Liver (tissue), 9 donors: ENCODE measurements around the gene AIP. TPM values are rescaled to one million over a fixed set of nuclear protein-coding genes. Genes with fewer than 3 reads are reported as not detected.
"Not testable (repeated sequence)": the region's sequence is repeated elsewhere in the genome, so short reads cannot be mapped to it uniquely, and the experiment has no call there.

Source experiments
- DNase-seq: peaks from one replicate; pipeline ENCODE4 v3.0.0-alpha.2; 2017; ENCODE audit warnings: low spot score
- H3K27ac ChIP-seq, 2 donors: one replicate each; pipeline ENCODE4 v1.7.0; 2013; ENCODE audit warnings: inconsistent platforms in 2 of 2, low read length in 2 of 2, control low read depth in 1 of 2, low read depth in 1 of 2, mild to moderate bottlenecking in 1 of 2
- H3K27me3 ChIP-seq, 4 donors: one replicate each; pipeline versions ENCODE4 v1.6.1 to v1.7.0; 2013; ENCODE audit warnings: low read length in 3 of 4, inconsistent platforms in 1 of 4, mild to moderate bottlenecking in 1 of 4, moderate library complexity in 1 of 4; ENCODE audit not compliant: control insufficient read depth in 4 of 4, insufficient read depth in 4 of 4
- H3K36me3 ChIP-seq, 4 donors: one replicate each; pipeline versions ENCODE4 v1.6.1 to v1.7.0; 2013; ENCODE audit warnings: low read length in 3 of 4, mild to moderate bottlenecking in 3 of 4, low read depth in 1 of 4, moderate library complexity in 1 of 4; ENCODE audit not compliant: control insufficient read depth in 4 of 4, insufficient read depth in 3 of 4
- H3K4me1 ChIP-seq, 4 donors: one replicate each; pipeline versions ENCODE4 v1.6.1 to v1.7.0; 2013; ENCODE audit warnings: low read length in 3 of 4, mild to moderate bottlenecking in 3 of 4, moderate library complexity in 1 of 4; ENCODE audit not compliant: control insufficient read depth in 4 of 4, insufficient read depth in 4 of 4
- H3K4me3 ChIP-seq, 3 donors: one replicate each; pipeline versions ENCODE4 v1.6.1 to v1.7.0; 2013; ENCODE audit warnings: low read length in 3 of 3, control low read depth in 1 of 3, low read depth in 1 of 3, mild to moderate bottlenecking in 1 of 3
- H3K9ac ChIP-seq, 2 donors: one replicate each; pipeline ENCODE4 v1.7.0; 2013; ENCODE audit warnings: low read length in 2 of 2, mild to moderate bottlenecking in 2 of 2, moderate library complexity in 2 of 2, control low read depth in 1 of 2, low read depth in 1 of 2
- H3K9me3 ChIP-seq, 4 donors: one replicate each; pipeline versions ENCODE4 v1.6.1 to v1.7.0; 2013; ENCODE audit warnings: low read length in 3 of 4; ENCODE audit not compliant: control insufficient read depth in 4 of 4
- CTCF ChIP-seq: fragments of 150-350 bp; IDR thresholded peaks from 2 replicates; pipeline ENCODE4 v1.5.1; 2017; ENCODE audit warnings: improper control_type of control experiment, low read depth, low read length; ENCODE audit not compliant: missing input control
- EGR1 ChIP-seq, 2 donors: IDR thresholded peaks; 2 replicates each; pipeline ENCODE4 v1.6.1; 2016 to 2018; ENCODE audit warnings: antibody characterized with exemption in 2 of 2, low read depth in 2 of 2
- FOXA1 ChIP-seq: IDR thresholded peaks from 2 replicates; pipeline ENCODE4 v1.6.1; 2016; ENCODE audit warnings: antibody characterized with exemption
- FOXA2 ChIP-seq: IDR thresholded peaks from 2 replicates; pipeline ENCODE4 v1.6.1; 2016; ENCODE audit warnings: antibody characterized with exemption
- GABPA ChIP-seq, 2 donors: IDR thresholded peaks in 1 of 2; conservative IDR thresholded peaks in 1 of 2; 2 replicates each; pipeline ENCODE4 v1.6.1; 2016; ENCODE audit warnings: antibody characterized with exemption in 2 of 2, mild to moderate bottlenecking in 1 of 2, moderate library complexity in 1 of 2
- HNF4G ChIP-seq: IDR thresholded peaks from 2 replicates; pipeline ENCODE4 v1.6.1; 2016; ENCODE audit warnings: antibody characterized with exemption
- JUND ChIP-seq, 2 donors: IDR thresholded peaks; 2 replicates each; pipeline ENCODE4 v1.6.1; 2016; ENCODE audit warnings: antibody characterized with exemption in 2 of 2
- MAX ChIP-seq: IDR thresholded peaks from 2 replicates; pipeline ENCODE4 v1.6.1; 2016; ENCODE audit warnings: antibody characterized with exemption
- NR2F2 ChIP-seq: IDR thresholded peaks from 2 replicates; pipeline ENCODE4 v1.6.1; 2016; ENCODE audit warnings: antibody characterized with exemption
- RAD21 ChIP-seq, 2 donors: IDR thresholded peaks; 2 replicates each; pipeline ENCODE4 v1.6.1; 2016; ENCODE audit warnings: antibody characterized with exemption in 2 of 2, mild to moderate bottlenecking in 2 of 2
- RXRA ChIP-seq, 2 donors: IDR thresholded peaks; 2 replicates each; pipeline ENCODE4 v1.6.1; 2017 to 2018; ENCODE audit warnings: antibody characterized with exemption in 2 of 2, mild to moderate bottlenecking in 1 of 2
- SP1 ChIP-seq: IDR thresholded peaks from 2 replicates; pipeline ENCODE4 v1.6.1; 2018; ENCODE audit warnings: antibody characterized with exemption, mild to moderate bottlenecking
- TAF1 ChIP-seq: conservative IDR thresholded peaks from 2 replicates; pipeline ENCODE4 v1.6.1; 2016; ENCODE audit warnings: antibody characterized with exemption, mild to moderate bottlenecking
- ZBTB33 ChIP-seq: IDR thresholded peaks from 2 replicates; pipeline ENCODE4 v1.6.1; 2016; ENCODE audit warnings: antibody characterized with exemption
- WGBS: extraction: QIAGEN DNeasy Blood & Tissue Kit; methylation state at CpG from one replicate; pipeline ENCODE4 v1.1.7; 2013; 5-methylcytosine and 5-hydroxymethylcytosine counted together
- polyA plus RNA-seq, 2 donors: library from polyadenylated mRNA; stranded (reverse) in 1 of 2; unstranded in 1 of 2; fragments of 200-250 nt in 1 of 2; fragments of >200 nt in 1 of 2; fragmentation: Nextera tagmentation in 1 of 2; extraction: Ambion mirVana in 1 of 2; gene quantifications; one replicate each; pipeline versions ENCODE4 v1.2.1 to v1.2.3, GENCODE V29; 2013 to 2015
- total RNA-seq, 2 donors: library from RNA; depleted of rRNA; stranded (reverse); fragments of >200 nt; gene quantifications; one replicate each; pipeline ENCODE4 v1.2.3, GENCODE V29; 2014
- TF ChIP-seq, protein P1 (sequence below): IDR thresholded peaks from 2 replicates; pipeline ENCODE4 v1.6.1; 2016; ENCODE audit warnings: antibody characterized with exemption, mild to moderate bottlenecking
- TF ChIP-seq, protein P2 (sequence below): IDR thresholded peaks from 2 replicates; pipeline ENCODE4 v1.6.1; 2016; ENCODE audit warnings: antibody characterized with exemption
- donor health status: healthy.
- donor health status: healthy.
- donor health status: healthy.
- donor health status: healthy.
- donor health status: healthy.

Gene AIP
- total and polyA plus RNA-seq, 4 donors = 17.6 to 28.2 (median 23.1) TPM

DNA sequence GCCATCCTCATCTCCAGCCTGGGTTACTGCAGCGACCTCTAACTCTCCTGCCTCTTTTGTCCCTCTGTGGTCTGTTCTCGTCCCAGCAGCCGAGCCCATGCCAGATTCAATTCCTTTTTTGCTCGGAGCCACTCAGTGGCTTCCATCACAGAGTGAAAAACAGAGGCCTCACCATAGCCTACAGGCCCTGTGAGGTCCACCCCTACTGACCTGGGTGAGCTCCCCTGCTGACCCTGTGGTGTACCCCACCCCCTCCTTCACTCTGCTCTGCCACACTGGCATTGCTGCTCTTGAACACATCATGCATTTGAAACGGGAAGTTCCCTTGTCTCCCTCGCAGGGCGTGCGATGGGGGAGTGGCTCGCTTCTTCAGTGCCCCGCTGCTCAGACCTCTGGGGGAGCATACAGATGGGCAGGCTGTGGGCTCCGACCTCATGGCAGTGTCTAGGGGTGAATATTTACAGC lies 2.1 kb downstream of the AIP start:
- no peaks in the 10 kb centered on the region for H3K27me3 ChIP-seq
- 75% methylated on average over 11 of the region's 11 CpGs for WGBS
- H3K27ac ChIP-seq = peak overlapping the region in 1 of 2 donors; percentile 52
- H3K36me3 ChIP-seq = peaks cover 2 to 12% (median 7%) of the 10 kb centered on the region in 4 donors
- H3K9ac ChIP-seq = no peak overlapping the region
- no peak for DNase-seq
- peaks cover 10 to 25% (median 15%) of the 10 kb centered on the region in 4 donors for H3K4me1 ChIP-seq
- H3K4me3 ChIP-seq = no peak overlapping the region
- TF ChIP-seq NR2F2 (no peak), CTCF (no peak), FOXA1 (no peak), TAF1 (no peak), ZBTB33 (no peak), RAD21 (IDR thresholded peaks at IDR 0.05) (no peak), SP1 (no peak), HNF4G (no peak), MAX (no peak), RXRA (IDR thresholded peaks at IDR 0.05) (no peak), EGR1 (IDR thresholded peaks at IDR 0.05; ENCODE audit: low read depth in 2 of 2) (no peak), JUND (IDR thresholded peaks at IDR 0.05) (no peak), GABPA (IDR thresholded peaks at IDR 0.05 in 1 of 2, conservative IDR thresholded peaks at IDR 0.05 in 1 of 2) (no peak), FOXA2 (no peak)
- TF ChIP-seq, protein P1, sequence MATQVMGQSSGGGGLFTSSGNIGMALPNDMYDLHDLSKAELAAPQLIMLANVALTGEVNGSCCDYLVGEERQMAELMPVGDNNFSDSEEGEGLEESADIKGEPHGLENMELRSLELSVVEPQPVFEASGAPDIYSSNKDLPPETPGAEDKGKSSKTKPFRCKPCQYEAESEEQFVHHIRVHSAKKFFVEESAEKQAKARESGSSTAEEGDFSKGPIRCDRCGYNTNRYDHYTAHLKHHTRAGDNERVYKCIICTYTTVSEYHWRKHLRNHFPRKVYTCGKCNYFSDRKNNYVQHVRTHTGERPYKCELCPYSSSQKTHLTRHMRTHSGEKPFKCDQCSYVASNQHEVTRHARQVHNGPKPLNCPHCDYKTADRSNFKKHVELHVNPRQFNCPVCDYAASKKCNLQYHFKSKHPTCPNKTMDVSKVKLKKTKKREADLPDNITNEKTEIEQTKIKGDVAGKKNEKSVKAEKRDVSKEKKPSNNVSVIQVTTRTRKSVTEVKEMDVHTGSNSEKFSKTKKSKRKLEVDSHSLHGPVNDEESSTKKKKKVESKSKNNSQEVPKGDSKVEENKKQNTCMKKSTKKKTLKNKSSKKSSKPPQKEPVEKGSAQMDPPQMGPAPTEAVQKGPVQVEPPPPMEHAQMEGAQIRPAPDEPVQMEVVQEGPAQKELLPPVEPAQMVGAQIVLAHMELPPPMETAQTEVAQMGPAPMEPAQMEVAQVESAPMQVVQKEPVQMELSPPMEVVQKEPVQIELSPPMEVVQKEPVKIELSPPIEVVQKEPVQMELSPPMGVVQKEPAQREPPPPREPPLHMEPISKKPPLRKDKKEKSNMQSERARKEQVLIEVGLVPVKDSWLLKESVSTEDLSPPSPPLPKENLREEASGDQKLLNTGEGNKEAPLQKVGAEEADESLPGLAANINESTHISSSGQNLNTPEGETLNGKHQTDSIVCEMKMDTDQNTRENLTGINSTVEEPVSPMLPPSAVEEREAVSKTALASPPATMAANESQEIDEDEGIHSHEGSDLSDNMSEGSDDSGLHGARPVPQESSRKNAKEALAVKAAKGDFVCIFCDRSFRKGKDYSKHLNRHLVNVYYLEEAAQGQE = no peak
- TF ChIP-seq, protein P2, sequence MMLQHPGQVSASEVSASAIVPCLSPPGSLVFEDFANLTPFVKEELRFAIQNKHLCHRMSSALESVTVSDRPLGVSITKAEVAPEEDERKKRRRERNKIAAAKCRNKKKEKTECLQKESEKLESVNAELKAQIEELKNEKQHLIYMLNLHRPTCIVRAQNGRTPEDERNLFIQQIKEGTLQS = no peak
- no peaks in the 10 kb centered on the region for H3K9me3 ChIP-seq

DNA sequence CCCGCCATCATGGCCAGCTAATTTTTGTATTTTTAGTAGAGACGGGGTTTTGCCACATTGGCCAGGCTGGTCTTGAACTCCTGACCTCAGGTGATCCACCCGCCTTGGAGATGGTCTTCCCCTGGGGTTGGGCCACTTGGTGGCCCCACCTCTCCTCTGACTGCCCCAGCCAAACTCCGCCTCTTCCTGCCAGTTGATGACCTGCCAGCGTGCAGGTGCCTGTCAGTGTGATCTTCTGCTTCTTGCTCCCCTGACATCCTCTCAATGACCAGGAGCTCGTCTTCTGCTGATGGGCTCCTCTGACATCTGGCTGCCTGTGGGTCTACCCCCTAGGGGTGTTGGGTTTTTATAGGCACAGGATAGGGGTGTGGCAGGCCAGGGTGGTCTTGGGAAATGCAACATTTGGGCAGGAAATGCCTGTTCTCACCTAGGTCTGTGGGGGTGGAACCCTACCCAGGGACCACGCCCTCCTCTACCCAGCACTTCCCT lies 3.1 kb downstream of the AIP start:
- H3K4me3 ChIP-seq, H3K27ac ChIP-seq, H3K27me3 ChIP-seq, H3K9me3 ChIP-seq, H3K9ac ChIP-seq, DNase-seq: not testable (repeated sequence)
- H3K36me3 ChIP-seq = peaks cover 3 to 22% (median 11%) of the 10 kb centered on the region in 4 donors
- peaks cover 10 to 25% (median 15%) of the 10 kb centered on the region in 4 donors for H3K4me1 ChIP-seq
- 90% methylated on average over 7 of the region's 7 CpGs for WGBS
